IMR-90 (cell line): ENCODE measurements around the gene ITPK1. TPM values are rescaled to one million over a fixed set of nuclear protein-coding genes. Genes with fewer than 3 reads are reported as not detected.

Experiments used
- ATAC-seq: fragments of 200-7000 bp; cut with Tn5 transposase; 2 replicates; pipeline ENCODE4 v1.9.1; 2020; ENCODE audit warnings: low read depth, mild to moderate bottlenecking, moderate library complexity
- BruUV-seq: library from RNA; stranded (reverse); fragments of 400-500 nt; replicated peaks from 2 replicates; lab custom pipeline; 2021; lab: Mats Ljungman, UMichigan
- CTCF ChIA-PET: fragments of 300-600 bp; formaldehyde crosslinking; extraction: SDS; loops from one replicate; lab custom pipeline; 2021; ENCODE audit warnings: antibody characterized with exemption; lab: Yijun Ruan, JAX
- POLR2A ChIA-PET: fragments of 300-600 bp; sonication (Branson Sonifier 250); formaldehyde crosslinking; loops from one replicate; lab custom pipeline; 2022; ENCODE audit warnings: antibody characterized with exemption; ENCODE audit not compliant: unreplicated experiment; lab: Charles Lee
- DNase-seq: peaks from one replicate; pipeline ENCODE4 v3.0.0; 2013
- H2AFZ ChIP-seq: replicated peaks from 2 replicates; pipeline ENCODE3; 2013; ENCODE audit warnings: low read length, mild to moderate bottlenecking; ENCODE audit not compliant: poor library complexity
- H2AK5ac ChIP-seq: 2 replicates; pipeline ENCODE4 v1.6.1; 2013; ENCODE audit warnings: low read depth, low read length, inconsistent platforms
- H2AK9ac ChIP-seq: replicated peaks from 2 replicates; pipeline ENCODE3; 2013; ENCODE audit warnings: mild to moderate bottlenecking, low read depth, low read length, moderate library complexity; ENCODE audit not compliant: poor library complexity
- H2BK120ac ChIP-seq: 2 replicates; pipeline ENCODE4 v1.6.1; 2013; ENCODE audit warnings: low read depth, low read length, inconsistent platforms
- H2BK15ac ChIP-seq: 3 replicates; pipeline ENCODE4 v1.6.1; 2013; ENCODE audit warnings: low read depth, low read length, inconsistent platforms
- H2BK20ac ChIP-seq: 2 replicates; pipeline ENCODE4 v1.6.1; 2013; ENCODE audit warnings: low read depth, mild to moderate bottlenecking, inconsistent platforms, low read length, moderate library complexity
- H2BK5ac ChIP-seq: 2 replicates; pipeline ENCODE4 v1.6.1; 2013; ENCODE audit warnings: mild to moderate bottlenecking, low read depth, low read length, inconsistent platforms; ENCODE audit not compliant: poor library complexity, severe bottlenecking
- H3K14ac ChIP-seq: replicated peaks from 2 replicates; pipeline ENCODE4 v1.6.1; 2013; ENCODE audit warnings: low read depth, low read length, inconsistent platforms
- H3K18ac ChIP-seq: 2 replicates; pipeline ENCODE4 v1.6.1; 2013; ENCODE audit warnings: low read depth, low read length, control low read depth
- H3K23ac ChIP-seq: 2 replicates; pipeline ENCODE4 v1.6.1; 2013; ENCODE audit warnings: low read depth, low read length, inconsistent platforms
- H3K27ac ChIP-seq: 2 replicates; pipeline ENCODE4 v1.5.1; 2013; ENCODE audit warnings: mild to moderate bottlenecking, control low read depth, low read length; ENCODE audit not compliant: insufficient read depth
- H3K27me3 ChIP-seq: 2 replicates; pipeline ENCODE4 v1.6.1; 2013; ENCODE audit warnings: low read length; ENCODE audit not compliant: control insufficient read depth, insufficient read depth
- H3K36me3 ChIP-seq: 2 replicates; pipeline ENCODE4 v1.6.1; 2013; ENCODE audit warnings: low read length, mixed read lengths; ENCODE audit not compliant: control insufficient read depth, insufficient read depth
- H3K4ac ChIP-seq: 2 replicates; pipeline ENCODE4 v1.6.1; 2013; ENCODE audit warnings: low read depth, low read length, inconsistent platforms
- H3K4me1 ChIP-seq: 2 replicates; pipeline ENCODE4 v1.6.1; 2013; ENCODE audit warnings: low read length, mixed read lengths; ENCODE audit not compliant: control insufficient read depth, insufficient read depth
- H3K4me2 ChIP-seq: 2 replicates; pipeline ENCODE4 v1.6.1; 2013; ENCODE audit warnings: low read depth, mild to moderate bottlenecking, control low read depth, low read length, moderate library complexity
- H3K4me3 ChIP-seq: 2 replicates; pipeline ENCODE4 v1.5.1; 2013; ENCODE audit warnings: low read depth, mild to moderate bottlenecking, control low read depth, low read length, moderate library complexity; ENCODE audit not compliant: insufficient read depth
- H3K56ac ChIP-seq: 2 replicates; pipeline ENCODE4 v1.6.1; 2013; ENCODE audit warnings: low read length, inconsistent platforms; ENCODE audit not compliant: insufficient read depth; ENCODE audit errors: extremely low read depth
- H3K79me1 ChIP-seq, 2 experiments: 2 replicates each; pipeline ENCODE4 v1.6.1; 2013; ENCODE audit warnings: low read length in 2 of 2, inconsistent platforms in 1 of 2, low read depth in 1 of 2
- H3K9ac ChIP-seq: 2 replicates; pipeline ENCODE4 v1.6.1; 2013; ENCODE audit warnings: low read depth, low read length, control low read depth
- H3K9me1 ChIP-seq: 2 replicates; pipeline ENCODE4 v1.6.1; 2013; ENCODE audit warnings: low read length, inconsistent platforms; ENCODE audit not compliant: insufficient read depth
- H3K9me3 ChIP-seq: 2 replicates; pipeline ENCODE4 v1.6.1; 2013; ENCODE audit warnings: low read length; ENCODE audit not compliant: control insufficient read depth, insufficient read depth
- H4K20me1 ChIP-seq: 2 replicates; pipeline ENCODE4 v1.6.1; 2013; ENCODE audit warnings: low read length, inconsistent platforms; ENCODE audit not compliant: insufficient read depth
- H4K5ac ChIP-seq: 2 replicates; pipeline ENCODE4 v1.6.1; 2013; ENCODE audit warnings: mild to moderate bottlenecking, low read depth, low read length, control low read depth
- H4K8ac ChIP-seq, 2 experiments: 2 replicates each; pipeline ENCODE4 v1.6.1; 2013; ENCODE audit warnings: low read depth in 2 of 2, low read length in 2 of 2, control low read depth in 1 of 2, inconsistent platforms in 1 of 2
- H4K91ac ChIP-seq: 2 replicates; pipeline ENCODE4 v1.6.1; 2013; ENCODE audit warnings: low read depth, low read length, inconsistent platforms; ENCODE audit not compliant: insufficient read depth
- FOS ChIP-seq: fragments of 150-350 bp; IDR thresholded peaks from 2 replicates; pipeline ENCODE4 v1.6.1; 2016; ENCODE audit warnings: low read depth, low read length
- MAFK ChIP-seq: IDR thresholded peaks from 2 replicates; pipeline ENCODE4 v1.6.1; 2012; ENCODE audit warnings: low read depth, low read length, improper control_type of control experiment
- MXI1 ChIP-seq: IDR thresholded peaks from 2 replicates; pipeline ENCODE4 v1.6.1; 2012; ENCODE audit warnings: low read depth, mild to moderate bottlenecking, low read length, moderate library complexity, borderline replicate concordance
- NFE2L2 ChIP-seq: fragments of 150-350 bp; IDR thresholded peaks from 2 replicates; pipeline ENCODE4 v1.6.1; 2016; ENCODE audit warnings: low read depth, mild to moderate bottlenecking, low read length
- POLR2A ChIP-seq: IDR thresholded peaks from 2 replicates; pipeline ENCODE4 v1.6.1; 2012; ENCODE audit warnings: mild to moderate bottlenecking, low read depth, low read length
- RFX5 ChIP-seq: IDR thresholded peaks from 2 replicates; pipeline ENCODE4 v1.8.0; 2012; ENCODE audit warnings: low read depth, mild to moderate bottlenecking, low read length, moderate library complexity
- WGBS, 2 experiments: methylation state at CpG; one replicate each; pipeline versions ENCODE4 v1.1.5 to v1.1.7; 2013; ENCODE audit warnings: missing lambda C conversion rate in 2 of 2; ENCODE audit not compliant: insufficient read length in 1 of 2; ENCODE audit errors: extremely low coverage in 2 of 2; 5-methylcytosine and 5-hydroxymethylcytosine counted together
- dilution Hi-C: fragments of 300-500 bp; cut with HindIII; formaldehyde crosslinking; loops from one replicate; pipeline ENCODE4 v1.14.3; 2018; ENCODE audit warnings: low sequenced_read_pairs; ENCODE audit not compliant: unreplicated experiment
- in situ Hi-C: fragments of 300-500 bp; cut with MboI; formaldehyde crosslinking; loops from 3 replicates; pipeline ENCODE4 v1.14.3; 2019; ENCODE audit warnings: low sequenced_read_pairs, inconsistent platforms, mixed read lengths
- intact Hi-C: fragments of 100-400 bp; cut with micrococcal nuclease; formaldehyde crosslinking; loops from 2 replicates; pipeline ENCODE4 v1.10.0; 2022
- polyA plus RNA-seq, 3 experiments: library from polyadenylated mRNA; depleted of rRNA; stranded (reverse); fragments of >200 nt; gene quantifications; 2 replicates each; pipeline ENCODE4 v1.2.3, GENCODE V29; 2012; ENCODE audit warnings: low replicate concordance in 1 of 3
- total RNA-seq: library from RNA; depleted of rRNA; stranded (reverse); fragments of >200 nt; gene quantifications from 2 replicates; pipeline ENCODE4 v1.2.3, GENCODE V29; 2012
- TF ChIP-seq, protein P1 (sequence below): fragments of 150-350 bp; IDR thresholded peaks from 2 replicates; pipeline ENCODE4 v1.6.1; 2016; ENCODE audit warnings: low read depth, mild to moderate bottlenecking, low read length, moderate library complexity, borderline replicate concordance
- TF ChIP-seq, protein P2 (sequence below): conservative IDR thresholded peaks from 2 replicates; pipeline ENCODE4 v1.5.1; 2012; ENCODE audit warnings: mild to moderate bottlenecking, low read depth, low read length, improper control_type of control experiment

Gene ITPK1
- total and polyA plus RNA-seq, 2 of the 4 experiments (the other 2 are of a cell fraction), result 21.7 to 26.9 TPM

DNA sequence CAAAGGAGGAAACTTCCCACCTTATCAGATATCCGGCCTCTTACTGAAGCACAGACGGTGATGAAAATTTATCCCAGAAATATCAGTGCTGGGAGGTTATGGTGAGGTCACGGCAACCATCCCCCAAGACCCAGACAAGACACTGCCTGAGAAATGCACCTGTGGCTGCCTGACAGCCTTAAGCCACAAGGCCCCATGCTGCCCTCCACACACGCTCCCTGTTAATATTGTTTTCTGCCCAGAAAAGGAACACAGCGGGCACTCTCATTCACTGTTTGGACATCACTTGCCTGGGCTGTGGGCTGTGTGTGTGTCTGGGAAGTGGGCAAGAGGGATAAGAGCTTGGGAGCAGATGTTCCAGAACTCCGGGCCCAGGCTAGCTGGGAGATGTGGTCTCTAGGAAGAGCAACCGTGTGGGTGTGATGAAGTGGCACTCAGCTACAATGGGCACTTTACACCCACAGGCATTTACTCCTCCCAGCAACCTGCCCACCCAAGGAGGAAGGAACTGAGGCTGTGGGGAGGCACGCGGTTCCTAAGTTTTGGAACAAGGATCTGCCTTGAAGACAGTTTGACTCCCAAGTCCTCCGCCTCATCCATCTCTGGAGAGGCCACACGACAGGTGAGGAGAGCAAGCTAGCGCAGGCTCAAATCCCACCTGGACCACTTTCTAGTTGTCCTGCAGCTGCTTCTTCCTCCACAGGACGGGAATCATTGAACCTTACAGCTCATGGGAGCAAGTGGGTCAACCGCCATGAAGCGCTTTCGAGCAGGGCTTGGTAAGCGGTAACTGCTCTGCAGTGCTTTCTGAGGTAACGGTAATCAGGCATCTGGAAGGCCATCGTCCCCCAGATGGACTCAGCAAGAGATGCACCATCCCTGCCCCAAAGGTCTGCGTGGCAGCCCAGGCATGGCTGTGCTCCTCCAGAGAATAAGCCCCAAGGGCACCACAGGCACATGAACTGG is 101.4 kb downstream of the ITPK1 start:
- Histone ChIP-seq H3K23ac (no peak overlapping the region), H2BK20ac (no peak overlapping the region), H3K9me3 (no peaks in the 10 kb centered on the region), H4K91ac (no peak overlapping the region), H2BK120ac (no peak overlapping the region), H2BK15ac (no peak overlapping the region), H3K14ac (no peak overlapping the region), H4K5ac (no peak overlapping the region), H3K4ac (no peak overlapping the region), H2AFZ (no peak overlapping the region), H3K36me3 (no peaks in the 10 kb centered on the region), H3K27me3 (no peaks in the 10 kb centered on the region), H3K4me1 (no peaks in the 10 kb centered on the region), H4K20me1 (no peaks in the 10 kb centered on the region; the same call in none of the 2 replicates), H2AK9ac (peak overlapping the region; percentile 9), H3K56ac (no peak overlapping the region), H3K27ac (no peak overlapping the region), H3K4me2 (no peak overlapping the region), H2BK5ac (no peak overlapping the region), H3K9ac (no peak overlapping the region), H3K79me1 (no peaks in the 10 kb centered on the region), H4K8ac (no peak overlapping the region), H2AK5ac (no peak overlapping the region), H3K4me3 (no peak overlapping the region), H3K9me1 (peaks cover 3% of the 10 kb centered on the region; the same call in 1 of the 2 replicates), H3K18ac (no peak overlapping the region)
- no peak for ATAC-seq
- TF ChIP-seq MAFK (no peak), FOS (no peak), MXI1 (no peak), RFX5 (no peak), NFE2L2 (no peak), POLR2A (no peak)
- TF ChIP-seq, protein P1, sequence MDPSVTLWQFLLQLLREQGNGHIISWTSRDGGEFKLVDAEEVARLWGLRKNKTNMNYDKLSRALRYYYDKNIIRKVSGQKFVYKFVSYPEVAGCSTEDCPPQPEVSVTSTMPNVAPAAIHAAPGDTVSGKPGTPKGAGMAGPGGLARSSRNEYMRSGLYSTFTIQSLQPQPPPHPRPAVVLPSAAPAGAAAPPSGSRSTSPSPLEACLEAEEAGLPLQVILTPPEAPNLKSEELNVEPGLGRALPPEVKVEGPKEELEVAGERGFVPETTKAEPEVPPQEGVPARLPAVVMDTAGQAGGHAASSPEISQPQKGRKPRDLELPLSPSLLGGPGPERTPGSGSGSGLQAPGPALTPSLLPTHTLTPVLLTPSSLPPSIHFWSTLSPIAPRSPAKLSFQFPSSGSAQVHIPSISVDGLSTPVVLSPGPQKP, result no peak
- TF ChIP-seq, protein P2, sequence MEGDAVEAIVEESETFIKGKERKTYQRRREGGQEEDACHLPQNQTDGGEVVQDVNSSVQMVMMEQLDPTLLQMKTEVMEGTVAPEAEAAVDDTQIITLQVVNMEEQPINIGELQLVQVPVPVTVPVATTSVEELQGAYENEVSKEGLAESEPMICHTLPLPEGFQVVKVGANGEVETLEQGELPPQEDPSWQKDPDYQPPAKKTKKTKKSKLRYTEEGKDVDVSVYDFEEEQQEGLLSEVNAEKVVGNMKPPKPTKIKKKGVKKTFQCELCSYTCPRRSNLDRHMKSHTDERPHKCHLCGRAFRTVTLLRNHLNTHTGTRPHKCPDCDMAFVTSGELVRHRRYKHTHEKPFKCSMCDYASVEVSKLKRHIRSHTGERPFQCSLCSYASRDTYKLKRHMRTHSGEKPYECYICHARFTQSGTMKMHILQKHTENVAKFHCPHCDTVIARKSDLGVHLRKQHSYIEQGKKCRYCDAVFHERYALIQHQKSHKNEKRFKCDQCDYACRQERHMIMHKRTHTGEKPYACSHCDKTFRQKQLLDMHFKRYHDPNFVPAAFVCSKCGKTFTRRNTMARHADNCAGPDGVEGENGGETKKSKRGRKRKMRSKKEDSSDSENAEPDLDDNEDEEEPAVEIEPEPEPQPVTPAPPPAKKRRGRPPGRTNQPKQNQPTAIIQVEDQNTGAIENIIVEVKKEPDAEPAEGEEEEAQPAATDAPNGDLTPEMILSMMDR, result no peak
- DNase-seq, result no peak
- ChIA-PET CTCF (no interaction called here), POLR2A (no interaction called here)
- dilution Hi-C loops (no loop called here), in situ Hi-C loops (no loop called here), intact Hi-C loops (no loop called here)
- 97% methylated on average over 6 of the region's 20 CpGs; no CpG with 5 or more reads in 1 of the 2 experiments for WGBS, 2 experiments
- no TSS peak for BruUV-seq
